Hepatocyte (in vitro differentiated cells): ENCODE data around the gene OR5K1.

Experiments used
- EZH2 ChIP-seq: fragments of 200-600 bp; sonication (generic); IDR thresholded peaks from 2 replicates; pipeline ENCODE4 v1.6.1; 2016; ENCODE audit warnings: antibody characterized with exemption, mild to moderate bottlenecking, borderline replicate concordance
- EZH2phosphoT487 ChIP-seq: fragments of 200-600 bp; sonication (generic); IDR thresholded peaks from one replicate; pipeline ENCODE4 v1.6.1; 2018; ENCODE audit warnings: antibody characterized with exemption, mild to moderate bottlenecking, low read depth, moderate library complexity; ENCODE audit not compliant: unreplicated experiment, severe bottlenecking
- TF ChIP-seq, protein P1 (sequence below): fragments of 200-600 bp; sonication (generic); IDR thresholded peaks from 2 replicates; pipeline ENCODE4 v1.5.1; 2016; ENCODE audit warnings: antibody characterized with exemption, mild to moderate bottlenecking; ENCODE audit not compliant: poor library complexity

DNA sequence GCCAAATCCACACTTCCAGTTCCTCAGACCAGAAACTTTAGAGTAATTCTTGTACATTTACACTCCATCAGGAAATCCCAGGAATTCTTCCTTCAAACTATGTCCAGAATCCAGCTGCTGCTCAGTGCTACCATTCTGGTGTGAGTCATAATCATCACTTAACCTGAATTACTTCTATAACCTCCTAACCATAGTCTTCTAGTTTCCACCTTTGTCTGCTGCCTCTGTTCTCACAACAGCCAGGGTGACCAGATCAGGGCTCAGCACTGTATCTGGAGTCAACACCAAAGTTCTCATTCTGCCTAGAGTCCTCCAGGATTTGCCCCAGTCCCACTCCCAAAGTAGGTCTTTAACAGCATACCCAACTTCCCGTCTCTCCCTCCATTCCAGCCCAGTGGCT, 56.4 kb downstream of the OR5K1 start:
- TF ChIP-seq, protein P1, sequence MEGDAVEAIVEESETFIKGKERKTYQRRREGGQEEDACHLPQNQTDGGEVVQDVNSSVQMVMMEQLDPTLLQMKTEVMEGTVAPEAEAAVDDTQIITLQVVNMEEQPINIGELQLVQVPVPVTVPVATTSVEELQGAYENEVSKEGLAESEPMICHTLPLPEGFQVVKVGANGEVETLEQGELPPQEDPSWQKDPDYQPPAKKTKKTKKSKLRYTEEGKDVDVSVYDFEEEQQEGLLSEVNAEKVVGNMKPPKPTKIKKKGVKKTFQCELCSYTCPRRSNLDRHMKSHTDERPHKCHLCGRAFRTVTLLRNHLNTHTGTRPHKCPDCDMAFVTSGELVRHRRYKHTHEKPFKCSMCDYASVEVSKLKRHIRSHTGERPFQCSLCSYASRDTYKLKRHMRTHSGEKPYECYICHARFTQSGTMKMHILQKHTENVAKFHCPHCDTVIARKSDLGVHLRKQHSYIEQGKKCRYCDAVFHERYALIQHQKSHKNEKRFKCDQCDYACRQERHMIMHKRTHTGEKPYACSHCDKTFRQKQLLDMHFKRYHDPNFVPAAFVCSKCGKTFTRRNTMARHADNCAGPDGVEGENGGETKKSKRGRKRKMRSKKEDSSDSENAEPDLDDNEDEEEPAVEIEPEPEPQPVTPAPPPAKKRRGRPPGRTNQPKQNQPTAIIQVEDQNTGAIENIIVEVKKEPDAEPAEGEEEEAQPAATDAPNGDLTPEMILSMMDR = no peak
- TF ChIP-seq EZH2 (no peak), EZH2phosphoT487 (no peak)
